ENCODE results near the gene EHMT2. TPM values are rescaled to one million over a fixed set of nuclear protein-coding genes. Genes with fewer than 3 reads are reported as not detected.

The EHMT2 gene
- total and polyA plus RNA-seq, 2 of the 13 experiments (the other 11 are each of a cell fraction or from before 2014, with no cell fraction given) = 55.2 to 69.2 TPM

- TF ChIP-seq ARID4A (CRISPR knock-in tag; IDR thresholded peaks at IDR 0.05; ENCODE audit: borderline replicate concordance) (peak; percentile 45; the same call in 1 of the 2 replicates), HOXA3 (CRISPR knock-in tag; IDR thresholded peaks at IDR 0.05) (peak; percentile 46; the same call in 1 of the 2 replicates), SATB2 (CRISPR knock-in tag; IDR thresholded peaks at IDR 0.05) (no peak), NKX3-1 (CRISPR knock-in tag; IDR thresholded peaks at IDR 0.05) (0 out of 2 replicates have a peak, but pooled peaks have one; percentile 62), CREB1 (IDR thresholded peaks at IDR 0.05) (no peak), CREB1 (CRISPR knock-in tag; IDR thresholded peaks at IDR 0.05) (peak; percentile 59; the same call in 1 of the 2 replicates), DNMT3B (CRISPR knock-in tag; conservative IDR thresholded peaks at IDR 0.05) (0 out of 2 replicates have a peak, but pooled peaks have one; percentile 36), RXRA (CRISPR knock-in tag; IDR thresholded peaks at IDR 0.05) (no peak; the same call in 1 of the 2 replicates), SAFB2 (CRISPR knock-in tag; IDR thresholded peaks at IDR 0.05; ENCODE audit: borderline replicate concordance, low read depth) (no peak), JUN (CRISPR knock-in tag; IDR thresholded peaks at IDR 0.05) (no peak), SAP130 (CRISPR knock-in tag; IDR thresholded peaks at IDR 0.05; ENCODE audit: low read depth) (peak; percentile 79), ATF6 (CRISPR knock-in tag; conservative IDR thresholded peaks at IDR 0.05) (no peak), HCFC1 (IDR thresholded peaks at IDR 0.05; ENCODE audit: low read depth, low read length) (peak; percentile 93), KLF12 (CRISPR knock-in tag; IDR thresholded peaks at IDR 0.05; ENCODE audit: borderline replicate concordance) (peak; percentile 39; the same call in 1 of the 2 replicates), THRA (CRISPR knock-in tag; IDR thresholded peaks at IDR 0.05; ENCODE audit: borderline replicate concordance) (peak; percentile 86; the same call in 1 of the 2 replicates), ZNF101 (CRISPR knock-in tag; IDR thresholded peaks at IDR 0.05; ENCODE audit: borderline replicate concordance, low read depth) (no peak), HOXA5 (CRISPR knock-in tag; IDR thresholded peaks at IDR 0.05) (peak; percentile 26; the same call in 1 of the 2 replicates), ZBTB43 (CRISPR knock-in tag; conservative IDR thresholded peaks at IDR 0.05) (peak; percentile 24; the same call in 1 of the 2 replicates)
These were observed 999 bp upstream of the EHMT2 start (continued) for GRCh38 chr6:31898383-31899011.

All from HepG2 (cell line).